Measurements from ENCODE around the gene ECM1.

DNA sequence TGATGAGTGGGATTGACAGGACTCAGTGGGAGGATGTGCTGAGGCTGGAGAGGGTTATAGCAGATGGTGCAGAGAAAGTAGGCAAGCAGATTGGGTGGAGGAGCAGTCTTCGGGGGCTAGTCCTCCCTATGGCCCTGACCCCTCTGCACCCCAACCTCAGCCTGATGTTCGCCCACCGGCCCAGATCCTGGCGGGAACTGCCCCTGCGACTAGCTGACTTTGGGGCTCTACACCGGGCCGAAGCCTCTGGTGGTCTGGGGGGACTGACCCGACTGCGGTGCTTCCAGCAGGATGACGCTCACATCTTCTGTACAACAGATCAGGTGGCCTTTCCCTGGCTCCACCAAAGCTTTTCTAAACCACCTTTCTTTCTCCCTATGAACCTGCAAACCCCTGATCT is 9.6 kb upstream of the ECM1 start:
- TF ChIP-seq, protein P1, sequence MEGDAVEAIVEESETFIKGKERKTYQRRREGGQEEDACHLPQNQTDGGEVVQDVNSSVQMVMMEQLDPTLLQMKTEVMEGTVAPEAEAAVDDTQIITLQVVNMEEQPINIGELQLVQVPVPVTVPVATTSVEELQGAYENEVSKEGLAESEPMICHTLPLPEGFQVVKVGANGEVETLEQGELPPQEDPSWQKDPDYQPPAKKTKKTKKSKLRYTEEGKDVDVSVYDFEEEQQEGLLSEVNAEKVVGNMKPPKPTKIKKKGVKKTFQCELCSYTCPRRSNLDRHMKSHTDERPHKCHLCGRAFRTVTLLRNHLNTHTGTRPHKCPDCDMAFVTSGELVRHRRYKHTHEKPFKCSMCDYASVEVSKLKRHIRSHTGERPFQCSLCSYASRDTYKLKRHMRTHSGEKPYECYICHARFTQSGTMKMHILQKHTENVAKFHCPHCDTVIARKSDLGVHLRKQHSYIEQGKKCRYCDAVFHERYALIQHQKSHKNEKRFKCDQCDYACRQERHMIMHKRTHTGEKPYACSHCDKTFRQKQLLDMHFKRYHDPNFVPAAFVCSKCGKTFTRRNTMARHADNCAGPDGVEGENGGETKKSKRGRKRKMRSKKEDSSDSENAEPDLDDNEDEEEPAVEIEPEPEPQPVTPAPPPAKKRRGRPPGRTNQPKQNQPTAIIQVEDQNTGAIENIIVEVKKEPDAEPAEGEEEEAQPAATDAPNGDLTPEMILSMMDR (conservative IDR thresholded peaks at IDR 0.05; ENCODE audit: low read length) = no peak
- TF ChIP-seq EZH2phosphoT487 (IDR thresholded peaks at IDR 0.05; ENCODE audit: borderline replicate concordance, low read depth, low read length) = no peak

Data from OCI-LY7 (cell line).